HEK293T (cell line): ENCODE measurements around the gene DCDC2B.

Experiments used
- CTCF ChIA-PET: fragments of 350-600 bp; formaldehyde crosslinking; extraction: SDS; loops from one replicate; lab custom pipeline; 2021; ENCODE audit warnings: antibody characterized with exemption, inconsistent platforms; lab: Yijun Ruan, JAX
- POLR2A ChIA-PET: fragments of 350-600 bp; formaldehyde crosslinking; extraction: SDS; loops from one replicate; lab custom pipeline; 2020; ENCODE audit warnings: antibody characterized with exemption, inconsistent platforms; lab: Yijun Ruan, JAX
- DNase-seq: peaks from one replicate; pipeline ENCODE4 v3.0.0; 2012; ENCODE audit warnings: mixed read lengths; ENCODE audit errors: extremely low spot score
- ARNT ChIP-seq: fragments of 450-650 bp; IDR thresholded peaks from 2 replicates; pipeline ENCODE4 v1.6.1; 2017; ENCODE audit warnings: mild to moderate bottlenecking
- BHLHE40 ChIP-seq: fragments of 450-650 bp; IDR thresholded peaks from 2 replicates; pipeline ENCODE4 v1.6.1; 2016; ENCODE audit warnings: mild to moderate bottlenecking, moderate library complexity, borderline replicate concordance
- CTBP1 ChIP-seq: fragments of 450-650 bp; IDR thresholded peaks from 2 replicates; pipeline ENCODE4 v1.6.1; 2016; ENCODE audit warnings: borderline replicate concordance
- ELF4 ChIP-seq: fragments of 450-650 bp; IDR thresholded peaks from 2 replicates; pipeline ENCODE4 v1.6.1; 2017; ENCODE audit warnings: antibody characterized with exemption
- FOXA1 ChIP-seq: fragments of 450-650 bp; IDR thresholded peaks from 2 replicates; pipeline ENCODE4 v1.6.1; 2016; ENCODE audit warnings: mild to moderate bottlenecking
- FOXK2 ChIP-seq: fragments of 450-650 bp; IDR thresholded peaks from 2 replicates; pipeline ENCODE4 v1.6.1; 2016; ENCODE audit warnings: mild to moderate bottlenecking
- FOXM1 ChIP-seq: fragments of 450-650 bp; IDR thresholded peaks from 2 replicates; pipeline ENCODE4 v1.6.1; 2017; ENCODE audit warnings: mild to moderate bottlenecking, borderline replicate concordance
- HDGF ChIP-seq: fragments of 450-650 bp; IDR thresholded peaks from 2 replicates; pipeline ENCODE4 v1.6.1; 2017; ENCODE audit warnings: antibody characterized with exemption, borderline replicate concordance
- L3MBTL2 ChIP-seq: fragments of 450-650 bp; conservative IDR thresholded peaks from 2 replicates; pipeline ENCODE4 v1.6.1; 2016; ENCODE audit warnings: mild to moderate bottlenecking
- LEF1 ChIP-seq: fragments of 450-650 bp; IDR thresholded peaks from 2 replicates; pipeline ENCODE4 v1.6.1; 2017; ENCODE audit warnings: mild to moderate bottlenecking, borderline replicate concordance
- NFRKB ChIP-seq: fragments of 450-650 bp; IDR thresholded peaks from 2 replicates; pipeline ENCODE4 v1.6.1; 2016; ENCODE audit warnings: mild to moderate bottlenecking, moderate library complexity
- PKNOX1 ChIP-seq: fragments of 450-650 bp; IDR thresholded peaks from 2 replicates; pipeline ENCODE4 v1.6.1; 2016
- SP1 ChIP-seq: fragments of 450-650 bp; IDR thresholded peaks from 2 replicates; pipeline ENCODE4 v1.6.1; 2017
- SUZ12 ChIP-seq: fragments of 450-650 bp; IDR thresholded peaks from 2 replicates; pipeline ENCODE4 v1.6.1; 2016; ENCODE audit warnings: mild to moderate bottlenecking
- TARDBP ChIP-seq: fragments of 450-650 bp; IDR thresholded peaks from 2 replicates; pipeline ENCODE4 v1.6.1; 2016
- ZNF384 ChIP-seq: fragments of 450-650 bp; IDR thresholded peaks from 2 replicates; pipeline ENCODE4 v1.6.1; 2016

The DCDC2B gene

GRCh38 chr1:32220746-32221580, 12.1 kb downstream of the DCDC2B start:
- POLR2A ChIA-PET: interaction anchor here (0.6 to 3.4 kb wide), 3 partner anchors 12 to 113 kb away, joined by 3 to 10 read pairs (median 3); partner anchors contain the start of gene IQCC
- TF ChIP-seq SP1 (no peak), FOXM1 (no peak), SUZ12 (no peak), NFRKB (no peak), FOXK2 (no peak), CTBP1 (no peak), LEF1 (no peak), FOXA1 (no peak), TARDBP (no peak), L3MBTL2 (no peak)
- CTCF ChIA-PET: interaction anchor here (1.0 kb wide), 1 partner anchor 10 kb away, joined by 3 read pairs; no protein-coding TSS in a partner anchor
- no peak for DNase-seq

- ChIA-PET CTCF (interaction anchor here (1.0 kb wide), 1 partner anchor 9 kb away, joined by 3 read pairs; no protein-coding TSS in a partner anchor), POLR2A (interaction anchor here (3.4 kb wide), 1 partner anchor 16 kb away, joined by 10 read pairs; the partner anchor contains the start of gene IQCC)
- TF ChIP-seq ELF4: no peak
- no peak for TF ChIP-seq ARNT
- TF ChIP-seq SUZ12: no peak
- TF ChIP-seq FOXM1: no peak
- no peak for TF ChIP-seq HDGF
- TF ChIP-seq FOXA1: no peak
- TF ChIP-seq TARDBP: no peak
- TF ChIP-seq SP1: no peak
- TF ChIP-seq NFRKB: no peak
- TF ChIP-seq BHLHE40: no peak
- TF ChIP-seq FOXK2: no peak
- no peak for TF ChIP-seq L3MBTL2
- TF ChIP-seq LEF1: no peak
- TF ChIP-seq PKNOX1: no peak
- DNase-seq: no peak
Observed at GRCh38 chr1:32221581-32221979, 12.7 kb downstream of the DCDC2B start.

GRCh38 chr1:32221980-32222755, 13.3 kb downstream of the DCDC2B start, which contains the start of the genes EIF3I and TMEM234:
TSS of gene EIF3I (plus strand) at chr1:32222407. CDS start at chr1:32222442, 35 bp downstream.
TSS of gene TMEM234 (minus strand) at chr1:32222353. CDS start at chr1:32222322, 31 bp downstream.
- DNase-seq: peak; percentile 100
- CTCF ChIA-PET: interaction anchor here (1.0 kb wide), 1 partner anchor 9 kb away, joined by 3 read pairs; no protein-coding TSS in a partner anchor
- POLR2A ChIA-PET: interaction anchor here (0.6 to 3.4 kb wide), 4 partner anchors 14 to 150 kb away, joined by 3 to 10 read pairs (median 4); partner anchors contain the start of genes DCDC2B and IQCC
- no peak for TF ChIP-seq LEF1
- TF ChIP-seq FOXM1: no peak
- no peak for TF ChIP-seq CTBP1
- peak; percentile 97 for TF ChIP-seq ELF4
- peak; percentile 52; the same call in 1 of the 2 replicates for TF ChIP-seq L3MBTL2

DNA sequence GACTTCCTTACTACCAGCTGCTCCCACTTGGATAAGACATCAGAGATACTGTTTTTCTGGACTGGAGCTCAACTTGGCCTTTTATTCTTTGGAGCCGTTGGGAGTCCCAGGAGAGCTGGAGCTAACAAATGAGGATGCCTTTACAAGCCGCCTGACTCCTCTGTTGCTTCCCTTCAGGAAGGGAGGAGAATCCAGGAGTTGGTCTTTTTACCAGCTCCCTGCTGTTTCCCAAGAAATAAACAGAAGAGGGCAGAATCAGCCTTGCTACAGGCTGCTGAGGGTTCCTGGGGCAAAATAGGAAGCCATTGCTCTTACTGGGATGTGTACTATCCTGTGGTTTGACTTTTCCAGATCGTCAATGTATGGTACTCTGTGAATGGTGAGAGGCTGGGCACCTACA, 14.8 kb downstream of the DCDC2B start:
- ChIA-PET POLR2A (interaction anchor here (1.9 kb wide), 1 partner anchor 12 kb away, joined by 5 read pairs; no protein-coding TSS in a partner anchor), CTCF (no interaction called here)
- TF ChIP-seq SUZ12 (no peak), FOXM1 (no peak), L3MBTL2 (no peak), HDGF (no peak), LEF1 (no peak), NFRKB (no peak), SP1 (no peak), ZNF384 (no peak), PKNOX1 (no peak), BHLHE40 (no peak), FOXA1 (no peak), CTBP1 (no peak), TARDBP (no peak), ARNT (no peak), FOXK2 (no peak), ELF4 (no peak)
- DNase-seq: no peak

DNA sequence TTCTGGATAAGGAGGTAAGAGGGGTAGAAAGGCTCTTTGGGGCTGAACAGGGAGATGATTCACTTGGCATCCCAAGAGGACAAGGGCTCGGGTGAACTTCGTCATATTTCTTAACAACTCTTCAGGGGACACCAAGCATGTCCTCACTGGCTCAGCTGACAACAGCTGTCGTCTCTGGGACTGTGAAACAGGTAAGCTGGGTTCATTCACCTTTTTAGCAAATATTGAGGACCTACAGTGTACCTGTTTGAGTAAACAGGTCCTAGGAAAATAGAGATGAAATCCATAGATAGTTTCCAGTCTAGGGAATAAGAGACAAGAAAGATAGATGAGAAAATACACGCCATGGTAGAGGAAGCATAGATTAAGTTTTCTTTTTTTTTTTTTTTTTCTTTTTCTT, 15.4 kb downstream of the DCDC2B start:
- ChIA-PET POLR2A (no interaction called here), CTCF (no interaction called here)
- TF ChIP-seq ZNF384 (no peak), TARDBP (no peak), FOXA1 (no peak), SUZ12 (no peak), ELF4 (no peak), FOXM1 (no peak), HDGF (no peak), NFRKB (no peak), BHLHE40 (no peak), CTBP1 (no peak), L3MBTL2 (no peak), FOXK2 (no peak), PKNOX1 (no peak), SP1 (no peak), LEF1 (no peak), ARNT (no peak)
- DNase-seq: no peak
